ENCODE results near the gene MGAT2. TPM values are rescaled to one million over a fixed set of nuclear protein-coding genes. Genes with fewer than 3 reads are reported as not detected.

Gene MGAT2
- total RNA-seq, 1 donor from 2014 or later, result 46.6 TPM

GRCh38 chr14:49619730-49620129 is 869 bp upstream of the MGAT2 start:
- DNase-seq (ENCODE audit: extremely low spot score, unreplicated experiment), result no peak
- peaks cover 17% of the 10 kb centered on the region for H3K36me3 Mint-ChIP-seq (ENCODE audit: unreplicated experiment)
- no peak for TF ChIP-seq CTCF (IDR thresholded peaks at IDR 0.05)
- no peaks in the 10 kb centered on the region for H3K27me3 Mint-ChIP-seq (ENCODE audit: unreplicated experiment)
- H3K9me3 Mint-ChIP-seq (ENCODE audit: unreplicated experiment), result no peaks in the 10 kb centered on the region
- H3K4me1 Mint-ChIP-seq (ENCODE audit: unreplicated experiment), result peaks cover 48% of the 10 kb centered on the region
- H3K4me3 Mint-ChIP-seq (ENCODE audit: unreplicated experiment), result peak overlapping the region; percentile 98
- H3K27ac Mint-ChIP-seq (ENCODE audit: unreplicated experiment), result peak overlapping the region; percentile 98

GRCh38 chr14:49621114-49621881 is 699 bp downstream of the MGAT2 start:
- TF ChIP-seq CTCF (IDR thresholded peaks at IDR 0.05), result peak; percentile 0
- Mint-ChIP-seq H3K4me1 (ENCODE audit: unreplicated experiment) (peaks cover 51% of the 10 kb centered on the region), H3K27ac (ENCODE audit: unreplicated experiment) (peak overlapping the region; percentile 98), H3K4me3 (ENCODE audit: unreplicated experiment) (peak overlapping the region; percentile 98), H3K36me3 (ENCODE audit: unreplicated experiment) (peaks cover 23% of the 10 kb centered on the region), H3K9me3 (ENCODE audit: unreplicated experiment) (no peaks in the 10 kb centered on the region), H3K27me3 (ENCODE audit: unreplicated experiment) (no peaks in the 10 kb centered on the region)
- peak; percentile 73 for DNase-seq (ENCODE audit: extremely low spot score, unreplicated experiment)

DNA sequence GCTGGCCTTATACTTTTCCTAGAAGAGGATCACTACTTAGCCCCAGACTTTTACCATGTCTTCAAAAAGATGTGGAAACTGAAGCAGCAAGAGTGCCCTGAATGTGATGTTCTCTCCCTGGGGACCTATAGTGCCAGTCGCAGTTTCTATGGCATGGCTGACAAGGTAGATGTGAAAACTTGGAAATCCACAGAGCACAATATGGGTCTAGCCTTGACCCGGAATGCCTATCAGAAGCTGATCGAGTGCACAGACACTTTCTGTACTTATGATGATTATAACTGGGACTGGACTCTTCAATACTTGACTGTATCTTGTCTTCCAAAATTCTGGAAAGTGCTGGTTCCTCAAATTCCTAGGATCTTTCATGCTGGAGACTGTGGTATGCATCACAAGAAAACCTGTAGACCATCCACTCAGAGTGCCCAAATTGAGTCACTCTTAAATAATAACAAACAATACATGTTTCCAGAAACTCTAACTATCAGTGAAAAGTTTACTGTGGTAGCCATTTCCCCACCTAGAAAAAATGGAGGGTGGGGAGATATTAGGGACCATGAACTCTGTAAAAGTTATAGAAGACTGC is 1.5 kb downstream of the MGAT2 start:
- no peaks in the 10 kb centered on the region for H3K9me3 Mint-ChIP-seq (ENCODE audit: unreplicated experiment)
- DNase-seq (ENCODE audit: extremely low spot score, unreplicated experiment), result no peak
- peak overlapping the region; percentile 98 for H3K4me3 Mint-ChIP-seq (ENCODE audit: unreplicated experiment)
- H3K36me3 Mint-ChIP-seq (ENCODE audit: unreplicated experiment), result peaks cover 25% of the 10 kb centered on the region
- H3K27ac Mint-ChIP-seq (ENCODE audit: unreplicated experiment), result peak overlapping the region; percentile 98
- no peaks in the 10 kb centered on the region for H3K27me3 Mint-ChIP-seq (ENCODE audit: unreplicated experiment)
- no peak for TF ChIP-seq CTCF (IDR thresholded peaks at IDR 0.05)
- peaks cover 51% of the 10 kb centered on the region for H3K4me1 Mint-ChIP-seq (ENCODE audit: unreplicated experiment)

DNA sequence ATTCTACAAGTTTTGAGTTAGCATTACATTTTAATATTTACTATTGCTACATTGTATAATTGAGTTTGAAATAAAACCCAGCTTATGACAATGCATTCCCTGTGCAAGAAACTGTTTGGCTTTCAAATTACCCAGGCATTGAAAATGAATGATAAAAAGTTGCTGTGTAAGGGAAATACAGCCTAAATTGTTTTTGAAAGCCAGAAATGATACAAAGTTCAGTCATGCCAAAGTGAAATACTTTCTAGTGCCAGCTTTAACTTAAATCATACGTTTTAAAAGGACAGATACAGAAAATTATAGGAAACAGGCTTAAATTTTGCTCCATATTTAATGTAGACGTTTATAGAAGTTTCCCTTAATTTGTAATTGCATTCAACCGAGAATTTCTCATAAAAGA is 2.8 kb downstream of the MGAT2 start:
- peaks cover 53% of the 10 kb centered on the region for H3K4me1 Mint-ChIP-seq (ENCODE audit: unreplicated experiment)
- peaks cover 19% of the 10 kb centered on the region for H3K36me3 Mint-ChIP-seq (ENCODE audit: unreplicated experiment)
- H3K27ac Mint-ChIP-seq (ENCODE audit: unreplicated experiment), result no peak overlapping the region
- DNase-seq (ENCODE audit: extremely low spot score, unreplicated experiment), result no peak
- peak overlapping the region; percentile 98 for H3K4me3 Mint-ChIP-seq (ENCODE audit: unreplicated experiment)
- no peaks in the 10 kb centered on the region for H3K27me3 Mint-ChIP-seq (ENCODE audit: unreplicated experiment)
- TF ChIP-seq CTCF (IDR thresholded peaks at IDR 0.05), result no peak
- no peaks in the 10 kb centered on the region for H3K9me3 Mint-ChIP-seq (ENCODE audit: unreplicated experiment)
